Loucy (cell line): ENCODE measurements around the gene GRB10.

Experiments used
- H2AFZ ChIP-seq: fragments of 200-600 bp; sonication (generic); 2 replicates; pipeline ENCODE4 v1.6.0; 2016; ENCODE audit warnings: antibody characterized with exemption, mild to moderate bottlenecking, low read length, moderate library complexity
- H3F3A ChIP-seq: fragments of 200-600 bp; 2 replicates; pipeline ENCODE4 v1.6.0; 2016; ENCODE audit warnings: antibody characterized with exemption, low read depth, mild to moderate bottlenecking
- H3K27me3 ChIP-seq: fragments of 200-600 bp; sonication (generic); 2 replicates; pipeline ENCODE4 v1.6.1; 2014; ENCODE audit warnings: low read length, mild to moderate bottlenecking; ENCODE audit not compliant: insufficient read depth, poor library complexity, severe bottlenecking
- H3K36me3 ChIP-seq: fragments of 200-600 bp; sonication (generic); 2 replicates; pipeline ENCODE4 v1.6.1; 2016; ENCODE audit warnings: low read length; ENCODE audit not compliant: insufficient read depth
- H3K4me1 ChIP-seq: fragments of 200-600 bp; sonication (generic); 2 replicates; pipeline ENCODE4 v1.5.1; 2014; ENCODE audit warnings: low read length, mild to moderate bottlenecking; ENCODE audit not compliant: insufficient read depth, poor library complexity, severe bottlenecking
- H3K4me2 ChIP-seq: fragments of 200-600 bp; sonication (generic); 2 replicates; pipeline ENCODE4 v1.6.0; 2014; ENCODE audit warnings: antibody characterized with exemption, low read length, low read depth, mild to moderate bottlenecking; ENCODE audit not compliant: poor library complexity, severe bottlenecking
- H3K4me3 ChIP-seq: fragments of 200-600 bp; sonication (generic); 2 replicates; pipeline ENCODE4 v1.5.1; 2014; ENCODE audit warnings: low read length, mild to moderate bottlenecking, mixed read lengths; ENCODE audit not compliant: poor library complexity, severe bottlenecking
- H3K79me2 ChIP-seq: fragments of 200-600 bp; sonication (generic); 2 replicates; pipeline ENCODE4 v1.6.1; 2014; ENCODE audit warnings: low read length; ENCODE audit not compliant: insufficient read depth
- H3K9ac ChIP-seq: fragments of 200-600 bp; sonication (generic); 2 replicates; pipeline ENCODE4 v1.6.0; 2014; ENCODE audit warnings: mild to moderate bottlenecking, low read depth, low read length, moderate library complexity; ENCODE audit not compliant: poor library complexity, severe bottlenecking
- H3K9me2 ChIP-seq: fragments of 200-600 bp; sonication (generic); replicated peaks from 2 replicates; pipeline ENCODE4 v1.6.1; 2016; ENCODE audit warnings: low read depth, low read length, mixed read lengths
- H3K9me3 ChIP-seq: fragments of 200-600 bp; sonication (generic); 2 replicates; pipeline ENCODE4 v1.6.1; 2014; ENCODE audit warnings: mild to moderate bottlenecking, antibody characterized with exemption, low read length, low read depth; ENCODE audit not compliant: insufficient read depth
- H4K20me1 ChIP-seq: fragments of 200-600 bp; sonication (generic); 2 replicates; pipeline ENCODE4 v1.6.0; 2014; ENCODE audit warnings: antibody characterized with exemption, low read length, mild to moderate bottlenecking; ENCODE audit not compliant: insufficient read depth, poor library complexity, severe bottlenecking
- CTCF ChIP-seq: fragments of 200-600 bp; sonication (generic); conservative IDR thresholded peaks from 2 replicates; pipeline ENCODE4 v1.5.1; 2014; ENCODE audit warnings: mild to moderate bottlenecking, antibody characterized with exemption, low read length
- EZH2phosphoT487 ChIP-seq: fragments of 200-600 bp; IDR thresholded peaks from 2 replicates; pipeline ENCODE4 v1.6.1; 2018; ENCODE audit warnings: antibody characterized with exemption, mild to moderate bottlenecking, moderate library complexity, borderline replicate concordance

The GRB10 gene

GRCh38 chr7:50645186-50645585 is 137.5 kb downstream of the GRB10 start:
- no peak overlapping the region for H3K4me2 ChIP-seq
- H3K79me2 ChIP-seq: no peaks in the 10 kb centered on the region
- H3K9ac ChIP-seq: no peak overlapping the region
- TF ChIP-seq CTCF (no peak), EZH2phosphoT487 (no peak)
- H3F3A ChIP-seq: no peaks in the 10 kb centered on the region
- H3K4me1 ChIP-seq: no peaks in the 10 kb centered on the region
- no peaks in the 10 kb centered on the region for H3K9me3 ChIP-seq
- no peaks in the 10 kb centered on the region for H3K36me3 ChIP-seq
- no peaks in the 10 kb centered on the region for H4K20me1 ChIP-seq
- no peaks in the 10 kb centered on the region for H3K27me3 ChIP-seq
- H3K9me2 ChIP-seq: no peaks in the 10 kb centered on the region
- no peak overlapping the region for H3K4me3 ChIP-seq
- H2AFZ ChIP-seq: no peak overlapping the region

DNA sequence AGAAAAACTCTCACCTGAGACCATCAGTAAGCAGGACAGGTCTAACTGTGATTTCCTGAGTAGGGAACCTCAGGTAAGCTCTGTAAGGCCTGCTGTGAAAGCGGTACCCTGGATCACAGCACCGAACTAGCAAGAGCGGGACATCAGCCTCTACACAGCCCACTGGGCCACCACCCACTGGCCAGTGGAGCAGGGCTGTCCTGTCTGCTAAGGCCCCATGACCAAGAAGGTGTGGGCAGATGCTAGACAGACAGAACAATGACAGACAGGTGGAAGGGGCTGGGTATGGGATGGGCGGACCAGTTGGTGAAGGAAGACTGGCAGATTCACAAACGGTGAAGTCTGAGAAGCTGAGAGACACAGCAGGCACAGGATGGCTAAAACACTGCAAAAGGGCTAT is 138.1 kb downstream of the GRB10 start:
- Histone ChIP-seq H3K9me2 (no peaks in the 10 kb centered on the region), H2AFZ (no peak overlapping the region), H3K4me3 (no peak overlapping the region), H3K4me2 (no peak overlapping the region), H3K79me2 (no peaks in the 10 kb centered on the region), H3F3A (no peaks in the 10 kb centered on the region), H4K20me1 (no peaks in the 10 kb centered on the region), H3K9me3 (no peaks in the 10 kb centered on the region), H3K36me3 (no peaks in the 10 kb centered on the region), H3K4me1 (no peaks in the 10 kb centered on the region), H3K27me3 (no peaks in the 10 kb centered on the region), H3K9ac (no peak overlapping the region)
- TF ChIP-seq CTCF (no peak), EZH2phosphoT487 (no peak)

DNA sequence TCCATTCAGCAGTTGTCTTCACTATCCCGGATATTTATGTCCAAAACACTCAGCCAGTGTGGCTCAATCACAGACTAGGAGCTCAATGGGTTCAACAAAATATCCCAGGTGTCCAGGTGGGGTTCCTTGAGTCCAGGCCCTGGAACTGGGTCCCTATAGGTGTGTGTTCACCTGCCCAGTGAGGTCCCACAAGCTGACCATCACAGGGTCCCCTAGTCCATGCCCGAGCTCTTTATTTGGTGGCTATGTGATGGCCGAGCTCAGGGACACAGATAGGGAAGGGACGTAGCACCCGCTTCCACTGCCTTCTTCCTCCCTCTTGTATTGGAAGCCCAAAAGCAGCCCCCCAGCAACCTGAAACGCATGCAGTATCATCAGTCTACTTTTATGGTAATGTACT is 138.6 kb downstream of the GRB10 start:
- no peak overlapping the region for H3K4me2 ChIP-seq
- no peaks in the 10 kb centered on the region for H3K36me3 ChIP-seq
- no peaks in the 10 kb centered on the region for H3K9me3 ChIP-seq
- H3F3A ChIP-seq: no peaks in the 10 kb centered on the region
- H3K27me3 ChIP-seq: no peaks in the 10 kb centered on the region
- no peaks in the 10 kb centered on the region for H3K79me2 ChIP-seq
- no peaks in the 10 kb centered on the region for H3K4me1 ChIP-seq
- H3K9ac ChIP-seq: no peak overlapping the region
- H4K20me1 ChIP-seq: no peaks in the 10 kb centered on the region
- no peaks in the 10 kb centered on the region for H3K9me2 ChIP-seq
- no peak overlapping the region for H3K4me3 ChIP-seq
- TF ChIP-seq EZH2phosphoT487: no peak
- no peak for TF ChIP-seq CTCF
- H2AFZ ChIP-seq: no peak overlapping the region
